Smooth muscle cell (in vitro differentiated cells): ENCODE data around the gene GPC3. TPM values are rescaled to one million over a fixed set of nuclear protein-coding genes. Genes with fewer than 3 reads are reported as not detected.

Experiments
- DNase-seq: peaks from one replicate; lab custom pipeline; 2025; ENCODE audit not compliant: unreplicated experiment; lab: John Stamatoyannopoulos, UW
- H2AFZ ChIP-seq: fragments of 200-600 bp; sonication (generic); 2 replicates; pipeline ENCODE4 v1.6.0; 2016; ENCODE audit warnings: antibody characterized with exemption, low read depth, mild to moderate bottlenecking
- H3F3A ChIP-seq: fragments of 200-600 bp; sonication (generic); 2 replicates; pipeline ENCODE4 v1.6.0; 2017; ENCODE audit warnings: antibody characterized with exemption, low read depth
- H3K27ac ChIP-seq: fragments of 200-600 bp; sonication (generic); 2 replicates; pipeline ENCODE4 v1.5.1; 2016; ENCODE audit warnings: low read depth, mild to moderate bottlenecking
- H3K27me3 ChIP-seq: fragments of 200-600 bp; sonication (generic); 2 replicates; pipeline ENCODE4 v1.6.1; 2016; ENCODE audit warnings: low read depth, mild to moderate bottlenecking
- H3K36me3 ChIP-seq: fragments of 200-600 bp; sonication (generic); 2 replicates; pipeline ENCODE4 v1.5.1; 2016; ENCODE audit warnings: low read depth
- H3K4me1 ChIP-seq: fragments of 200-600 bp; sonication (generic); 2 replicates; pipeline ENCODE4 v1.5.1; 2016; ENCODE audit warnings: low read depth
- H3K4me2 ChIP-seq: fragments of 200-600 bp; sonication (generic); 2 replicates; pipeline ENCODE4 v1.6.0; 2016; ENCODE audit warnings: mild to moderate bottlenecking
- H3K4me3 ChIP-seq: fragments of 200-600 bp; sonication (generic); 2 replicates; pipeline ENCODE4 v1.5.1; 2016; ENCODE audit warnings: mild to moderate bottlenecking
- H3K79me2 ChIP-seq: fragments of 200-600 bp; sonication (generic); 2 replicates; pipeline ENCODE4 v1.6.0; 2016; ENCODE audit warnings: low read depth, mild to moderate bottlenecking
- H3K9ac ChIP-seq: fragments of 200-600 bp; sonication (generic); 2 replicates; pipeline ENCODE4 v1.6.0; 2016; ENCODE audit warnings: low read depth
- H3K9me3 ChIP-seq: fragments of 200-600 bp; sonication (generic); replicated peaks from 2 replicates; pipeline ENCODE4 v1.5.1; 2016; ENCODE audit warnings: low read depth
- H4K20me1 ChIP-seq: fragments of 200-600 bp; sonication (generic); 2 replicates; pipeline ENCODE4 v1.6.0; 2016; ENCODE audit warnings: low read depth
- CTCF ChIP-seq: fragments of 200-600 bp; sonication (generic); IDR thresholded peaks from 2 replicates; pipeline ENCODE4 v1.5.1; 2017; ENCODE audit warnings: borderline replicate concordance, mild to moderate bottlenecking, antibody characterized with exemption; ENCODE audit not compliant: insufficient read depth, poor library complexity, severe bottlenecking
- WGBS: methylation state at CpG from one replicate; pipeline ENCODE4 v1.1.7; 2016; ENCODE audit warnings: low lambda C conversion rate; 5-methylcytosine and 5-hydroxymethylcytosine counted together
- polyA plus RNA-seq: library from polyadenylated mRNA; unstranded; fragments of >200 nt; fragmentation: Nextera tagmentation; extraction: Ambion mirVana; gene quantifications from 2 replicates; pipeline ENCODE4 v1.2.1, GENCODE V29; 2016
- total RNA-seq: library from RNA; depleted of rRNA; stranded (reverse); fragments of >200 nt; gene quantifications from 2 replicates; pipeline ENCODE4 v1.2.3, GENCODE V29; 2014

Gene GPC3
- total and polyA plus RNA-seq, 2 experiments from 2014 or later, result 120 to 191 TPM

DNA sequence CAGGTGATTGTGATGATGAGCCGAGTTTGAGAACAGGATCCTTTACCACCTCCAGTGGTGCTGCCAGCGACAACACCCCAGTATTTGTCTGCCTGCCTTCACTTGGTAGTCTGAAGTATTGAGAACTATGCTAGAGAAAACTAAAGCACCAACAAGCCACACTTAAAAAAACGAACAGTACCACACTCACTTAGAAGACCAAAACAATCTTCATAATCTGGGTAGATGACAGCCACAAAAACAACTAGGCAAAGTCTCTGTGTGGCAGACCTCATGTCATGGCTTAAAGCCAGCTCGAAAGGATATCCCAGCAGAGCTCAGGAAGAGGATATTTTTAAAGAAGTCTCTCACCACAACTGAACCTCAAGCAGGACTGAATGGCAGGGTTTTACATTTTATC, 236.0 kb downstream of the GPC3 start:
- Histone ChIP-seq H4K20me1 (peaks cover 36% of the 10 kb centered on the region), H2AFZ (no peak overlapping the region), H3K9ac (no peak overlapping the region), H3K4me3 (no peak overlapping the region), H3K4me2 (no peak overlapping the region), H3F3A (no peaks in the 10 kb centered on the region), H3K4me1 (no peaks in the 10 kb centered on the region), H3K36me3 (no peaks in the 10 kb centered on the region), H3K27me3 (no peaks in the 10 kb centered on the region), H3K9me3 (no peaks in the 10 kb centered on the region), H3K27ac (no peak overlapping the region), H3K79me2 (no peaks in the 10 kb centered on the region)
- no peak for TF ChIP-seq CTCF
- no peak for DNase-seq
- 62% methylated on average over 4 of the region's 4 CpGs for WGBS

DNA sequence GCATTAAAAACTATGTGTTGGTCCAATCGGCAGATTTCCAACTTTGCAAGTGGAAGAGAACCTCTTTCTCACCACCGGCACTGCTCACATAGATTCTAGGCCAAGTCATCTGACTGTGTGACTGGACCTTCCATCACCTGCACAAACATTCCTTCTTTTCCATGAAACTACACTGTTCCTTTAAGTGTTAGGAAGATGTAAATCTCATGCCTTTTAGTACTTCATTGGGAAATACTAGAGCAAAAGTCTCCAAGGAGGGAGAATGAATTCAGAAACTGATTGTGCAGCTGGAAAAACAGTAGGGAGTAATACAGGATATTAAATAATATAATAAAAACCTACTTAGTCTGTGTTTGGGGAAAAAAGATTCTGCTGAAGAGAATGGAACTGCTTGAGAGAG, 238.2 kb downstream of the GPC3 start:
- Histone ChIP-seq H3K4me2 (no peak overlapping the region), H3K79me2 (no peaks in the 10 kb centered on the region), H4K20me1 (peaks cover 36% of the 10 kb centered on the region), H2AFZ (no peak overlapping the region), H3F3A (no peaks in the 10 kb centered on the region), H3K9me3 (no peaks in the 10 kb centered on the region), H3K36me3 (no peaks in the 10 kb centered on the region), H3K9ac (no peak overlapping the region), H3K4me1 (no peaks in the 10 kb centered on the region), H3K27me3 (no peaks in the 10 kb centered on the region), H3K27ac (no peak overlapping the region), H3K4me3 (no peak overlapping the region)
- 89% methylated on average over 2 of the region's 2 CpGs for WGBS
- TF ChIP-seq CTCF, result no peak
- no peak for DNase-seq

DNA sequence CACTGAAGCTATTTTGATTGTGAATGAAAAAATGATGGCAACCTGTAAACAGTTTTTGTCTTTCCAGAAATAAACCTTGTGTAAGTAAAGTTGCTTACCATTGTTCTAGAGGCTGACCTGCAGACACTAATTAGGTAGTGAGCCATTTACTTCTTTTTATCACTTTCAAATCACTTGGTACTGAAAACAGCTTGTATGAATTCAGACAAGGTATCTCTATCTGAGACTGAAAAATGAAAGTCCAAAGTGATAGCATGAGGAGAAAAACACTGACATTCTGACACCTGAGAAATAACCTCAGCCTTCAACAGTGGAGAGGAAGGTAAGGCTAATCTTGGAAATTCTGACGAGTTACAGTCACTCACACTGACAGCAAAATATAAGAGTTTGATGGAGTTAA, 238.8 kb downstream of the GPC3 start:
- H3K79me2 ChIP-seq, result no peaks in the 10 kb centered on the region
- H3K4me2 ChIP-seq, result no peak overlapping the region
- no peak overlapping the region for H3K27ac ChIP-seq
- no peaks in the 10 kb centered on the region for H3K36me3 ChIP-seq
- no peaks in the 10 kb centered on the region for H3K4me1 ChIP-seq
- no peaks in the 10 kb centered on the region for H3K9me3 ChIP-seq
- peaks cover 36% of the 10 kb centered on the region for H4K20me1 ChIP-seq
- no peak for DNase-seq
- no peak overlapping the region for H2AFZ ChIP-seq
- no peak overlapping the region for H3K9ac ChIP-seq
- H3K4me3 ChIP-seq, result no peak overlapping the region
- no peaks in the 10 kb centered on the region for H3K27me3 ChIP-seq
- TF ChIP-seq CTCF, result no peak
- WGBS, result 78% methylated on average over 1 of the region's 1 CpG
- no peaks in the 10 kb centered on the region for H3F3A ChIP-seq

GRCh38 chrX:133745349-133745748, 240.0 kb downstream of the GPC3 start:
- no peaks in the 10 kb centered on the region for H3K27me3 ChIP-seq
- peaks cover 36% of the 10 kb centered on the region for H4K20me1 ChIP-seq
- no peak overlapping the region for H3K4me3 ChIP-seq
- no peak overlapping the region for H2AFZ ChIP-seq
- H3K4me2 ChIP-seq, result no peak overlapping the region
- H3F3A ChIP-seq, result no peaks in the 10 kb centered on the region
- no peaks in the 10 kb centered on the region for H3K36me3 ChIP-seq
- no peaks in the 10 kb centered on the region for H3K9me3 ChIP-seq
- H3K9ac ChIP-seq, result no peak overlapping the region
- no peaks in the 10 kb centered on the region for H3K79me2 ChIP-seq
- no peak overlapping the region for H3K27ac ChIP-seq
- DNase-seq, result no peak
- TF ChIP-seq CTCF, result no peak
- H3K4me1 ChIP-seq, result no peaks in the 10 kb centered on the region
